Spleen (tissue), 11 donors: ENCODE results near the gene DGUOK. TPM values are rescaled to one million over a fixed set of nuclear protein-coding genes. Genes with fewer than 3 reads are reported as not detected.

ENCODE experiments used
- DNase-seq: peaks from one replicate; pipeline ENCODE4 v3.0.0-alpha.2; 2020
- H3K27ac ChIP-seq, 8 donors: fragments of 200-600 bp; sonication (generic) in 7 of 8; 1 replicate in 4 of 8; 2 replicates in 4 of 8; pipeline versions ENCODE4 v1.5.0 to v1.8.0; 2016 to 2021; ENCODE audit warnings: inconsistent platforms in 4 of 8, mild to moderate bottlenecking in 4 of 8, moderate library complexity in 1 of 8
- H3K27me3 ChIP-seq, 7 donors: fragments of 200-600 bp; sonication (generic) in 6 of 7; replicated peaks in 1 of 7; 1 replicate in 4 of 7; 2 replicates in 3 of 7; pipeline versions ENCODE4 v1.5.0 to v1.8.0; 2016 to 2021; ENCODE audit warnings: inconsistent platforms in 3 of 7, mild to moderate bottlenecking in 1 of 7
- H3K36me3 ChIP-seq, 6 donors: fragments of 200-600 bp; sonication (generic) in 5 of 6; 1 replicate in 4 of 6; 2 replicates in 2 of 6; pipeline versions ENCODE4 v1.5.0 to v1.8.0; 2016 to 2021; ENCODE audit warnings: inconsistent platforms in 2 of 6
- H3K4me1 ChIP-seq, 6 donors: fragments of 200-600 bp; sonication (generic) in 5 of 6; 1 replicate in 3 of 6; 2 replicates in 3 of 6; pipeline versions ENCODE4 v1.5.0 to v1.8.0; 2016 to 2021; ENCODE audit warnings: inconsistent platforms in 3 of 6
- H3K4me3 ChIP-seq, 8 donors: fragments of 200-600 bp; sonication (generic) in 7 of 8; 1 replicate in 4 of 8; 2 replicates in 4 of 8; pipeline versions ENCODE4 v1.5.0 to v1.8.0; 2016 to 2021; ENCODE audit warnings: inconsistent platforms in 4 of 8, mild to moderate bottlenecking in 4 of 8, moderate library complexity in 2 of 8
- H3K9me3 ChIP-seq, 8 donors: fragments of 200-600 bp; sonication (generic) in 7 of 8; 1 replicate in 4 of 8; 2 replicates in 4 of 8; pipeline versions ENCODE4 v1.5.0 to v1.8.0; 2016 to 2021; ENCODE audit warnings: inconsistent platforms in 4 of 8
- CTCF ChIP-seq, 11 experiments: fragments of 200-600 bp in 7 of 11; fragments of 450-650 bp in 4 of 11; sonication (generic) in 4 of 11; IDR thresholded peaks in 8 of 11; conservative IDR thresholded peaks in 3 of 11; 1 replicate in 7 of 11; 2 replicates in 4 of 11; pipeline versions ENCODE4 v1.4.0 to v1.8.0; 2016 to 2021; ENCODE audit warnings: antibody characterized with exemption in 11 of 11, inconsistent platforms in 4 of 11, mild to moderate bottlenecking in 1 of 11
- POLR2A ChIP-seq, 3 donors: fragments of 450-650 bp; IDR thresholded peaks; one replicate each; pipeline ENCODE4 v1.5.1; 2017; ENCODE audit warnings: antibody characterized with exemption in 3 of 3, mild to moderate bottlenecking in 1 of 3
- POLR2AphosphoS5 ChIP-seq, 3 donors: sonication (generic); formaldehyde crosslinking; IDR thresholded peaks; one replicate each; pipeline ENCODE4 v1.5.1; 2017; ENCODE audit warnings: antibody characterized with exemption in 3 of 3
- WGBS, 5 donors: extraction: QIAGEN DNeasy Blood & Tissue Kit in 3 of 5; methylation state at CpG; one replicate each; pipeline versions ENCODE4 v1.1.5 to v1.1.7; 2013 to 2018; 5-methylcytosine and 5-hydroxymethylcytosine counted together
- intact Hi-C: fragments of 100-400 bp; cut with DNase I; formaldehyde crosslinking; loops from one replicate; pipeline ENCODE4 v1.15.0; 2023; ENCODE audit warnings: low total_unique reads
- polyA plus RNA-seq, 3 donors: library from polyadenylated mRNA; stranded (reverse); fragments of 200-250 nt; gene quantifications; one replicate each; pipeline ENCODE4 v1.2.1, GENCODE V29; 2013
- total RNA-seq, 7 donors: library from RNA; depleted of rRNA in 3 of 7; stranded (reverse); fragments of >200 nt in 3 of 7; fragmentation: NEBNext Ultra II Directional in 4 of 7; extraction: Animal tissue kit (Norgen Biotek cat#: 25700) in 4 of 7; gene quantifications; one replicate each; pipeline versions ENCODE4 v1.1.0 to v1.2.1, GENCODE V29; 2016 to 2021
- donor health status: healthy with polysubstance abuse.
- donor health status: DM: no; HTN: no; CAD: no; lungs with moderate emphysema.
- donor health status: DM: no; HTN: no; CAD: no.
- donor health status: Bipolar disorder and iron deficiency.
- donor health status: healthy.
- donor health status: DM: no; HTN: no; CAD: no.
- donor health status: DM: yes; HTN: yes; CAD: no.

DGUOK gene
- total and polyA plus RNA-seq, 10 donors, result 41.3 to 120 (median 57.1) TPM

- no peaks in the 10 kb centered on the region for H3K9me3 ChIP-seq
- DNase-seq, result peak; percentile 72
- H3K27ac ChIP-seq, result peak overlapping the region in 4 of 8 donors; percentile 8 to 61 (median 46)
- peaks cover 11 to 89% (median 50%) of the 10 kb centered on the region in 6 donors for H3K4me1 ChIP-seq
- peak overlapping the region; percentile 45 to 79 (median 54) for H3K4me3 ChIP-seq
- H3K36me3 ChIP-seq, result peaks cover 0 to 50% (median 0%) of the 10 kb centered on the region in 6 donors
- no peaks in the 10 kb centered on the region for H3K27me3 ChIP-seq
- TF ChIP-seq POLR2AphosphoS5 (IDR thresholded peaks at IDR 0.05) (no peak), CTCF (IDR thresholded peaks at IDR 0.05 in 8 of 11, conservative IDR thresholded peaks at IDR 0.05 in 3 of 11) (no peak), POLR2A (IDR thresholded peaks at IDR 0.05) (no peak)
- intact Hi-C loops, result no loop called here
- WGBS, 5 donors, result 11 to 30% (median 13%) methylated on average over 10 to 24 of the region's 24 CpGs
Measured at GRCh38 chr2:74001781-74002504, 75.3 kb downstream of the DGUOK start.

DNA sequence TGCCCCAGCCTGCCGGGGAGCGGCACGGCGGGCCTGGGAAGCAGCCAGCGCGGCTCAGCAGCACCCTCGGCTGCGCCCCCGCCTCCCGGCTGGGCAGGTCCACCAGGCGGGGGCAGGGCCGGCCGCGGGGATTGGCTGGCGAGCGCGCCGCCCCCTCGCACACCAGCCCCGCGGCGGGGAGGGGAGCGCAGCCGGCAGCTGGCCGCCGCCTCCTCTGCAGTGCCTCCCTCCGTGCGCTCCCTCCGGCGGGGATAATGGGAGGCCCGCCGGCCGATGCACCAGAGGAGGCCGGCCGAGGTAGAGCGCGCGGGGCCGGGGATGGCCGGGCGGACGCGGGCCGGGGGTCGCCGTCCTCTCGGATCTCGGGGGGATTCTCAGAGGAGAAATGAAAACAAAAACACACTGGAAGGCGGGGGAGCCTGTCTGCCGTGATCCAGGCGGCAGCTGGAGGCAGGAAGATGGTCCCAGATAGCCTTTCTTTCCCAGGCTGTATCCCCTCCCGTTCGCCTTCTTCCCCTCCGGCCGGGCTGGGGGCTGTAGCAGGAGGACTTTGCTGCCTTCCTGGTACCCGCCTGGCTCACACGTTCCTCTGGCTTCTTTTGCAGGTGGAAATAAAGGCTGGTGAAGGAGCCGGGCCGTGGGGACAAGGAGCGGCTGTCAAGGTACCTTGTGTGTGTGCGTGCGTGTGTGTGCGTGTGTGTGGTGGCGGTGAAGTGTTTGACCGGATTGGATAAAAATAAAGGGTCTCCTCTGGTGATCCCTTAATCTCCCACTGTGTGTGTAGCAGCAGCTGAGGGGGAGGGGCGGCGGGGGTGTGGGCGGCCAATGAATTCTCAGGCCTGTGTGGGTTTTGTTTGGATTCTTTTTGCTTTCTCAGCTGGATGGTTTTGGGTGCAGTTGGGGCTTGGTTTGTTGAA, 76.1 kb downstream of the DGUOK start:
- H3K4me1 ChIP-seq, result peaks cover 14 to 89% (median 55%) of the 10 kb centered on the region in 6 donors
- WGBS, 5 donors, result 7 to 15% (median 9%) methylated on average over 30 to 68 of the region's 68 CpGs
- intact Hi-C loops, result no loop called here
- H3K36me3 ChIP-seq, result peaks cover 0 to 51% (median 0%) of the 10 kb centered on the region in 6 donors
- H3K27me3 ChIP-seq, result no peaks in the 10 kb centered on the region
- TF ChIP-seq CTCF (IDR thresholded peaks at IDR 0.05 in 8 of 11, conservative IDR thresholded peaks at IDR 0.05 in 3 of 11), result peak in 7 of 11 experiments; percentile 7 to 32 (median 23)
- TF ChIP-seq POLR2AphosphoS5 (IDR thresholded peaks at IDR 0.05), result peak; percentile 53 to 79 (median 77)
- no peak for TF ChIP-seq POLR2A (IDR thresholded peaks at IDR 0.05)
- peak overlapping the region in 3 of 8 donors; percentile 46 to 61 (median 47) for H3K27ac ChIP-seq
- peak; percentile 95 for DNase-seq
- peak overlapping the region; percentile 45 to 79 (median 54) for H3K4me3 ChIP-seq
- H3K9me3 ChIP-seq, result no peaks in the 10 kb centered on the region

DNA sequence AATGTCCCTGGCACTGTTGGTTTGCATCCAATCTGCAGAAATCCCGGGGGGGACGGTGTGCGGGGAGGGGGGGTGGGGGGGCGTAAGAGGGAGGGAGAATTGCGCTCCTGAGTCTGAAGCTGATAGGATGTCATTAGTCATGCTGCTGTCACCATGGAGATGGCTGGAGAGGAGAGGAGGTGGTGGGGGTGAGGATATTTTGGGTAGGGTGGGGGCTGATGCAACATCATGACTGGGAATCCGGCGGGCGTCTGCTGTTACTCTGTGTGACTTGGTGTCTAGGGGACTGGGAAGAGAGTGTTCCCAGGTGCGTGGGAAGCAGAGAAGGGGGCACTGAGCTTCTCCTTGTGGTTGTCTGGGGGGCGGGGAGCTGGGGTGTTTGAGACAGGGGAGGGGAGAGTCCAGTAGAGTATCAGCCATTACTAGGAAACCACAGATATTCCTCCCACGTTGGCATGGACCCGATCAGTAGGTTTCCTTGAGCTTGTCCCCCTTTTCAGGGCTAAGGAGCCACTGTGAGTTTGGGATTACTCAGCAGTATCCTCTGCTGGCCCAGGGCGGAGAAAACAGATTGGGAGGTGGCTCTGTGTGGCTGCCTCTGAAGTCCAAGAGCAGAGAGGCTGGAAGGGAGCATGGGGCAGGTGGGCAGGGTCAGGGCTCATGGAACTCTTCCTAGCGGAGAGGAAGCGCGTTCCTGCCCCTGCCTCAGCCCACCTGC, 77.0 kb downstream of the DGUOK start:
- no peak overlapping the region for H3K27ac ChIP-seq
- peak overlapping the region in 3 of 8 donors; percentile 51 to 79 (median 58) for H3K4me3 ChIP-seq
- H3K36me3 ChIP-seq, result peaks cover 0 to 50% (median 0%) of the 10 kb centered on the region in 6 donors
- intact Hi-C loops, result no loop called here
- WGBS, 5 donors, result 59 to 74% (median 68%) methylated on average over 16 of the region's 16 CpGs
- TF ChIP-seq POLR2A (IDR thresholded peaks at IDR 0.05) (no peak), POLR2AphosphoS5 (IDR thresholded peaks at IDR 0.05) (no peak), CTCF (IDR thresholded peaks at IDR 0.05 in 8 of 11, conservative IDR thresholded peaks at IDR 0.05 in 3 of 11) (no peak)
- no peaks in the 10 kb centered on the region for H3K27me3 ChIP-seq
- no peaks in the 10 kb centered on the region for H3K9me3 ChIP-seq
- peaks cover 14 to 89% (median 54%) of the 10 kb centered on the region in 6 donors for H3K4me1 ChIP-seq
- DNase-seq, result peak; percentile 66
